Measurements from ENCODE around the gene TATDN3. TPM values are rescaled to one million over a fixed set of nuclear protein-coding genes. Genes with fewer than 3 reads are reported as not detected.

Gene TATDN3
- total and polyA plus RNA-seq, 8 donors, result 10.4 to 19.9 (median 15.3) TPM

DNA sequence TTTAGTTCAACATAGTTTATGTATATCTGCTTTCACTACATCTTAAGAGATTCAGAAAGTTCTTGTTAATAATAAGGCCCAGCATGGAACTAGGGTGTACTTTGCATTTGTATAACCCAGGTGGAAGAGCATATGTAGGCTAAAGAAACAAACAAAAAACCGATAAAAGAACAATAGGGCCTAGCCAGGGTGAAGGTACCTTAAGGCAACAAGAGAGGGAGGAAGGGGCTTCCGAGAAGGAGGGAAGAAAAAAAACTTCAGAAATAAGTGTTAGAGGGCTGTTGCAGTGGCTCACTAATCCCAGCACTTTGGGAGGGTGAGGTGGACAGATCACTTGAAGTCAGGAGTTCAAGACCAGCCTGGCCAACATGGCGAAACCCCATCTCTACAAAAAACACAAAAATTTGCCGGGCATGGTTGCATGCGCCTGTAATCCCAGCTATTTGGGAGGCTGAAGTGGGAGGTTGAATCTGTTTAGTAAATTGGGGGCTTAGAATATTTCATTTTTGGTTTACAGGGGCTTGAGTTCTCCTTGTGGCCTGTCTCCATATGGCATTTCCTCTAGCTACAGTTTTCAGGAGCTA is 60.5 kb downstream of the TATDN3 start:
- Histone ChIP-seq H3K4me1 (peaks cover 0 to 5% of the 10 kb centered on the region in 2 donors), H3K27ac (no peak overlapping the region), H3K36me3 (no peaks in the 10 kb centered on the region), H3K9me3 (no peaks in the 10 kb centered on the region), H3K4me3 (no peak overlapping the region), H3K27me3 (no peaks in the 10 kb centered on the region)
- no peak for DNase-seq
- ATAC-seq, result no peak
- TF ChIP-seq, protein P1, sequence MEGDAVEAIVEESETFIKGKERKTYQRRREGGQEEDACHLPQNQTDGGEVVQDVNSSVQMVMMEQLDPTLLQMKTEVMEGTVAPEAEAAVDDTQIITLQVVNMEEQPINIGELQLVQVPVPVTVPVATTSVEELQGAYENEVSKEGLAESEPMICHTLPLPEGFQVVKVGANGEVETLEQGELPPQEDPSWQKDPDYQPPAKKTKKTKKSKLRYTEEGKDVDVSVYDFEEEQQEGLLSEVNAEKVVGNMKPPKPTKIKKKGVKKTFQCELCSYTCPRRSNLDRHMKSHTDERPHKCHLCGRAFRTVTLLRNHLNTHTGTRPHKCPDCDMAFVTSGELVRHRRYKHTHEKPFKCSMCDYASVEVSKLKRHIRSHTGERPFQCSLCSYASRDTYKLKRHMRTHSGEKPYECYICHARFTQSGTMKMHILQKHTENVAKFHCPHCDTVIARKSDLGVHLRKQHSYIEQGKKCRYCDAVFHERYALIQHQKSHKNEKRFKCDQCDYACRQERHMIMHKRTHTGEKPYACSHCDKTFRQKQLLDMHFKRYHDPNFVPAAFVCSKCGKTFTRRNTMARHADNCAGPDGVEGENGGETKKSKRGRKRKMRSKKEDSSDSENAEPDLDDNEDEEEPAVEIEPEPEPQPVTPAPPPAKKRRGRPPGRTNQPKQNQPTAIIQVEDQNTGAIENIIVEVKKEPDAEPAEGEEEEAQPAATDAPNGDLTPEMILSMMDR (IDR thresholded peaks at IDR 0.05), result no peak
- intact Hi-C loops (cut with DNase I), result no loop called here

DNA sequence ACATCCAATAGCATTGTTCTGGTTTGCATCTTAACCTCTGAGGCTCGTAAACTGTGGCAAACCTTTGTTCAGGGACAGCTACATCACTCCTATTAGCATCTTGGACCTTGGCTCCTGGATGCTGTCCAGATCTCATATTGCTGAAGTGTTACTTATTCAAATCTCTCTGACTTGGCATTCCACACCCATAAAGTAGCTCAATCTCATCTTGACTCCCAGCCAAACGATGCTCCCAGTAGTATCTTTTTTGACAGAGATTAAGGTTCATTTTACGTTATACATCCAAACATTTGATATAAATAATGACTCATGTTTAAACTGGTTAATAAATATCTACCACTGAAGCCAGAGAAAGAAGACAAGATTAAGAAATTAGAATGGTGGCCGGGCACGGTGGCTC is 62.0 kb downstream of the TATDN3 start:
- TF ChIP-seq, protein P1 (IDR thresholded peaks at IDR 0.05), result no peak
- Histone ChIP-seq H3K4me1 (peaks cover 0 to 11% of the 10 kb centered on the region in 2 donors), H3K36me3 (no peaks in the 10 kb centered on the region), H3K9me3 (no peaks in the 10 kb centered on the region), H3K27me3 (no peaks in the 10 kb centered on the region), H3K27ac (no peak overlapping the region), H3K4me3 (no peak overlapping the region)
- intact Hi-C loops (cut with DNase I), result no loop called here
- DNase-seq (no peak), ATAC-seq (no peak)

DNA sequence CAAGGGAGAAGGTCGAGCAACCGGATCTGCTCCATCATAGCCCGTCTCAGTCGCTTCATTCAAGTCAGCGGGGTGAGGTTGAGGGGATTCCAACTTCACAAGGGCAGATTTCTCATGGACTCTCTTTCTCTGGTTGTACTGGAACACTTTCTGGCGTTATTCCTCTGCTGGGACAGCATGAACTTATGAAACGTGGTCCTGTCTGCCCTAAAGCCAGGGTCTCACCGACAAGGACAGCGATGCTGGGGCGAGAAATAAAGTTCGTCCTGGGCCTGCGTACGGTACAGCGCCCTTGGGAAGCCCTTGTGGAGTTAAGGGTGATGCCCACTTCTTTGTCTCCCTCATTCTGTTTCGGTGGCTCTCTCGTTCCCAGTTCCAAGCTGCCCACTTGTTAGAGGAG is 65.1 kb downstream of the TATDN3 start:
- TF ChIP-seq, protein P1 (IDR thresholded peaks at IDR 0.05), result no peak
- intact Hi-C loops (cut with DNase I), result no loop called here
- no peaks in the 10 kb centered on the region for H3K27me3 ChIP-seq
- peaks cover 11 to 41% of the 10 kb centered on the region in 2 donors for H3K4me1 ChIP-seq
- ATAC-seq (no peak), DNase-seq (no peak)
- no peaks in the 10 kb centered on the region for H3K36me3 ChIP-seq
- H3K9me3 ChIP-seq, result no peaks in the 10 kb centered on the region
- H3K27ac ChIP-seq, result no peak overlapping the region
- H3K4me3 ChIP-seq, result peak overlapping the region in 1 of 2 donors; percentile 96

DNA sequence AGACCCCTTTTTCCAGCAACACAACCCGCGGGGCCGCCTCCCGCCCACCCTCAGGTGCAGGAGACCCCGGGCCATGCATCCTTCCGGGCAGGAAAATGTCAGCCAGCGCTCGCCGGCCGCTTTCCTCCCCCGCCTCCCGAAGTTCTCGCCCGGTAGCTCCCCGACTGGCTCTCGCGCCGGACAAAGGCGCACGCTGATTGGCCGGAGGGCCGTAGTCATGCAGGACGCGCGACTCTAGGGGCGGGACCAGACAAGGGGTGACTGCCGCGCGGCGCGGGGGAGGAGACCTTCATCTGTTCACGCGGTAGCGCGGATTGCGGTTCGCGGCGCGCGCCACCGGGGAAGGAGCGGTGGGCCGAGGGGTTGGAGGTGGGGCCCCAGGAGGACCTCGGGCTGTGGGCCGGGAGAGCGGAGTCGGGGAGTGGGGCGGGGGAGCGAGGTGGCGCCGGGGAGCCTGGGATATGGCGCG is 66.3 kb downstream of the TATDN3 start, which contains the start of gene FLVCR1:
FLVCR1 (plus strand) TSS at position 284 of the 469 bp plus-strand sequence; CDS start at position 462, 178 bp downstream.
- H3K27ac ChIP-seq, result peak within 1 kb of the TSS; percentile 84 to 96
- intact Hi-C loops (cut with DNase I), result no loop called here

More for the DNA sequence above, 66.3 kb downstream of the TATDN3 start, which contains the start of gene FLVCR1:
- Histone ChIP-seq H3K4me1 (peaks cover 11 to 49% of the 10 kb centered on the region in 2 donors), H3K4me3 (peak within 1 kb of the TSS; percentile 92 to 96), H3K36me3 (no peaks in the 10 kb centered on the region), H3K9me3 (no peaks in the 10 kb centered on the region), H3K27me3 (no peaks in the 10 kb centered on the region)
- TF ChIP-seq, protein P1 (IDR thresholded peaks at IDR 0.05), result no peak
- ATAC-seq, result peak; percentile 100
- DNase-seq, result peak; percentile 93 to 100 (median 98)

Measured in left lung (tissue), 10 donors.